SIG-M5 treated with dmso at 0.1 percent for 504 hours (cell line): ENCODE results near the gene CTNNA3.
A peak's percentile ranks its signal among the peaks of the same experiment; 100 is the strongest.

Source experiments
- DNase-seq: peaks from one replicate; lab custom pipeline; 2025; ENCODE audit not compliant: unreplicated experiment; lab: John Stamatoyannopoulos, UW

The CTNNA3 gene

GRCh38 chr10:67141300-67141699 is 554.7 kb downstream of the CTNNA3 start:
- no peak for DNase-seq

- DNase-seq: no peak
Observed at GRCh38 chr10:67140641-67141040, 555.4 kb downstream of the CTNNA3 start.

DNA sequence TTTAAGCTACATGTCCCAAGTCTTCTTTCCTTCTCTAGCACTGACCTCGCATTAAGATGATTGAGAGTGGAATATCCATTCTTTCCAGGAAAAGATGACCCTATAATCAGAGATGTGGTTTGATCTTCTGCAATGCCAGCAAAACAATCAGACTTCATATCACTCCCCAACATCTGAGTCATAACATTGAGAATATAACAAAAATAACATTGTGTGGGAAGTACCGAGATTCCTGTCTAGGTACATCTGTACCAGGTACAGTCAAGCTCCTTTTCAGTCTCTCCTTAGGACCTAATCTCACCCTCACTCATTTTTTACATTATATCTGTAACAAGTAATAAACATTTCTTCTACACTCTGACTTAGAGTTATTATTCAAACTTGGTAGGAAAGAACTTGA is 568.6 kb downstream of the CTNNA3 start:
- no peak for DNase-seq

GRCh38 chr10:67119651-67120050 is 576.3 kb downstream of the CTNNA3 start:
- no peak for DNase-seq

- DNase-seq: no peak
Observed at GRCh38 chr10:67115972-67116371, 580.0 kb downstream of the CTNNA3 start.

- DNase-seq: peak; percentile 34
Observed at GRCh38 chr10:67114945-67115344, 581.0 kb downstream of the CTNNA3 start.

- DNase-seq: no peak
Observed at GRCh38 chr10:67112765-67113164, 583.2 kb downstream of the CTNNA3 start.

- DNase-seq: no peak
Observed at GRCh38 chr10:67110286-67110685, 585.7 kb downstream of the CTNNA3 start.

GRCh38 chr10:67107670-67108069 is 588.3 kb downstream of the CTNNA3 start:
- no peak for DNase-seq

DNA sequence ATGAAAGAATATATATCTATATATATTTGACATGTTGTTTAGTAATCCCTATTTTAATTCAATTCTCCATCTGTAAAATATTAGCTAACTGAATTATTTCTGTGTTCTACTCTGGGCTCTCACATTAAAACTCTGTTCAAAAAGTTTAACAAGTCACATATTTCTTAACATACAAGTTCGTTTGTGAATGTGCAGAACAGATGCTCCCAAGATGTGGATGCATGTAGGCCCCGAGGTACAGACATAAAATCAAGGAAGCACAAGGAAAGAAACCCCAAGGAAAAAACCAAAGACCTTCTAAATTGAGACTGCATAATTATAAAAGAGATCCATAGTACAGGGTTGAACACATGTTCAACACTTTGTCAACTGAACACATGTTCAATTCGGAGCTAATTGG is 595.0 kb downstream of the CTNNA3 start:
- no peak for DNase-seq

- DNase-seq: no peak
Observed at GRCh38 chr10:67098461-67098860, 597.5 kb downstream of the CTNNA3 start.

DNA sequence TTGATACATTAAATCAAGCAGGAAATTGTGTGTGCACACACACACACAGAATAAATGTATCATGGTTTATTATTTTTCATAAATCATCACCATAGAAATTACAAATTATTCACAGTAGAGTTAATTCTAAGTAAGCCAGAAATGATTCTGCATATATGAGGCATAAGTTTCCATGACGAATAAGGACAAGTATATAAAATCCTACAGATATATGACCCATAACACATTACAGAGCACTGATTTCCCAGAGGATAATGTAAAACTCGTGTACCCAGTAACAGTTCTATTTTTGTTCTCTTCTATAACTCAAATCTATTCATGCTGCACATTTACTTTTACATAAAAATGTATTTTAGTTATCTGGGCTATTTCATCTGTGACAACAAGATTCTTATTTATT is 600.5 kb downstream of the CTNNA3 start:
- DNase-seq: no peak

GRCh38 chr10:67088036-67088435 is 608.0 kb downstream of the CTNNA3 start:
- DNase-seq: no peak

- no peak for DNase-seq
Observed at GRCh38 chr10:67087135-67087425, 608.9 kb downstream of the CTNNA3 start.

GRCh38 chr10:67086327-67087134 is 609.5 kb downstream of the CTNNA3 start:
- no peak for DNase-seq

DNA sequence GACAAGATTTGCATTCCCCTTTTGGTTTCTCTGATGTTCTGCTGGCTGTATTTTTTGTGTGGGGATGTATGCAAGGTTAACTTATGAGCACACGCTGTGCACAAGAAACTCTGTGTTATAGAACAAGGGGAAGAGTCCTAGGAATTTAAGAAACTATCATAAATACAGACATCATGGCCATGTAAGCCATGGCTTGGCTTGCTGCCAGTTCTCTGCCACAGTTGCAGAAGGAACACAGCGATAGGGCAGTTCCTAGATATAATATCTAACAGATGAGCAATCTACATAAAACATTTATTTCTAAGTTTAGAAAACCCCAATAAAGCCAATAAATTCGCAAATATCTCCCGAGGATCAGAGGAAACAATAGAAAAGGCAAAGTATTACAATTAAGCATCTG is 616.9 kb downstream of the CTNNA3 start:
- no peak for DNase-seq

DNA sequence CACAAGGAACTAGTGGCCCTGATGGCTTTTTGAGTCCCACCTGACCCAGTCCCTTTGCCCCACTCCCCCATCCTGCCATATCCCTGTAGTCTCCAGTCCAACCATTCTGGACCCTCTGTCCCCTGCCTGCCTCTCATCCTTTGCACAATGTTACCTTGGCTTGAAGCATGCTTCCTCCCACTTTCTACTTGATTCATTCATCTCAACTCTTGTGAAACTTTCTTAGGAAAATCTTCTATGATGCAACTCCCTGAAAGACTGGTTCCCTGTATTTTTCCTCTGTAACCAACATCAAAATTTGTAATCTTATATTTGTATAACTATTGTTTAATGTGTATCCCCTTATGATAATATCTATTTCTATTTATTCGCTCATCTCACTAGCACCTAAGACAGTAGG is 618.6 kb downstream of the CTNNA3 start:
- DNase-seq: no peak

GRCh38 chr10:67076144-67076543 is 619.9 kb downstream of the CTNNA3 start:
- no peak for DNase-seq

DNA sequence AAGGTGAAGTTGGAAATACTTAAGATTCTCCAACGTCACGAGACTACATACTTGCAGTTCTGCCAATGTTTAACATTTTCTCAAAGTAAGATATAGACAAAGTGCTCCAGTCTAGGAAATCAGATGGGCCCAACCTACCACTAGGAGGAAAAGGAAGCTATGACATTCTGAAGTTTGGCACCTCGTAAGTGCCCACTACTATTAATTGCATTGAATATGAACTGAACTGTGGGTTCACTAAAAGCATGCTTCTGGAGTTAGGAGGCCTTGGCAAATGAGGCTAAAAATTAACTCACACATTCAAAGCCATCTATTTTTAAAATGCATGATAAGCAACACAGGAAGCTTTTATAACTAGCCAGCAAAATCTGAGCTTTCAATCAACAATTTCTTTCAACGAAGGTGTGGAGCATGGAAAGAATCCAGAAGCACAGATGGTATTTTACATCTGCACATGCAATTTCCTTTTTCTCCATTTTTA is 620.5 kb downstream of the CTNNA3 start:
- DNase-seq: no peak

DNA sequence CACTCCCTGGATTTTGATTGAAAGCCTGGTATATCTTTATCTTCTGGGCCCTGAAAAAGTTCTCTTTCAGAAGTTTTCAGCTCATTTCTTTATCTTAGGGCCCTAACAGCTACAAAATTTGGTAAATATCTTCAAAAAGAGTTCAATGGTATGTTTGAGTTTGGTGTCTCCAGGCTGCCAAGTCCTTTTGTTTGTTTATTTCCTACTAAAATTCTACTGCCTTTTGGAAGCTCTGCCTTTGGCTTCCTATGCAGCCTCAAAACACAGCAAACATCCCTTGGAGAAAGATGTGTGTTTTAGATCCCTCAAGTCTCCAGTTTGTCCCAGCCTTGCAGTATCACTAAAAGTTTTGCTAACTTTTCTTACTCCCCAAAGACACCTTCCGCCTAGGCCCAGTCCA is 623.3 kb downstream of the CTNNA3 start:
- no peak for DNase-seq

- no peak for DNase-seq
Observed at GRCh38 chr10:67050415-67050814, 645.6 kb downstream of the CTNNA3 start.

- DNase-seq: no peak
Observed at GRCh38 chr10:67049988-67050387, 646.0 kb downstream of the CTNNA3 start.

DNA sequence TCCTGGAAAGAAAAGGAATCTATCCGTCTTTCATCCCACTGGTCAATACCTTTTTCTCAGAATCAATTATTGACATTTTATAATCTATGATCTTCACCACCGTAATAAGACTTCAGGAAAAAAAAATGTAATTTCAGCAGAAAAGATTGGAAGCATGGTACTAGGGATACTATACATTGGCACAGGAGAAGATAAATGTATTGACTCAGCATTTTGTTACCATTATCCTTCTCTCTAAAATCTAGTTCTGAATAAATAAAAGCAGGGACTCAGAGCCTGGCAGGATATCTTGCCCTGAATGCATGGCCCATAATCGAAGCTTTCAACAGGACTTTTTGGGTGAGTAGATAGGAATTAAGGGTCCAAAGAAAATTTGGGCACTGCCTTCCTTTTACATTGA is 649.5 kb downstream of the CTNNA3 start:
- DNase-seq: no peak
